HG03342 (cell line): ENCODE measurements around the gene LNPEP.
A peak's percentile ranks its signal among the peaks of the same experiment; 100 is the strongest.

Source experiments
- ATAC-seq: cut with Tn5 transposase; IDR thresholded peaks from one replicate; pipeline ENCODE4 v1.9.1; 2021; ENCODE audit warnings: mild to moderate bottlenecking, moderate library complexity; ENCODE audit not compliant: unreplicated experiment

The LNPEP gene

GRCh38 chr5:96935559-96936430 lies at the start of gene LNPEP:
LNPEP (plus strand) TSS chr5:96936080; CDS start chr5:96936156, 76 bp downstream.
- ATAC-seq = peak; percentile 42

- no peak for ATAC-seq
Observed at GRCh38 chr5:96893342-96893741, 42.5 kb upstream of the LNPEP start.

- peak; percentile 84 for ATAC-seq
Observed at GRCh38 chr5:96896276-96896675, 39.6 kb upstream of the LNPEP start.

- ATAC-seq = peak; percentile 94
Observed at GRCh38 chr5:96896806-96897205, 39.1 kb upstream of the LNPEP start.

GRCh38 chr5:96901384-96901783 lies 34.5 kb upstream of the LNPEP start:
- ATAC-seq = no peak

GRCh38 chr5:96901841-96902240 lies 34.0 kb upstream of the LNPEP start:
- no peak for ATAC-seq

- ATAC-seq = no peak
Observed at GRCh38 chr5:96902876-96903275, 33.0 kb upstream of the LNPEP start.

- ATAC-seq = no peak
Observed at GRCh38 chr5:96903300-96903699, 32.6 kb upstream of the LNPEP start.

- ATAC-seq = no peak
Observed at GRCh38 chr5:96904054-96904931, 31.6 kb upstream of the LNPEP start.

- no peak for ATAC-seq
Observed at GRCh38 chr5:96905864-96906263, 30.0 kb upstream of the LNPEP start.

GRCh38 chr5:96909003-96909402 lies 26.9 kb upstream of the LNPEP start:
- no peak for ATAC-seq

GRCh38 chr5:96909435-96909834 lies 26.4 kb upstream of the LNPEP start:
- ATAC-seq = no peak

- no peak for ATAC-seq
Observed at GRCh38 chr5:96911139-96911538, 24.7 kb upstream of the LNPEP start.

- ATAC-seq = no peak
Observed at GRCh38 chr5:96913233-96913632, 22.6 kb upstream of the LNPEP start.

GRCh38 chr5:96919754-96920197 lies 16.1 kb upstream of the LNPEP start:
- peak; percentile 58 for ATAC-seq

- ATAC-seq = no peak
Observed at GRCh38 chr5:96920744-96921355, 15.0 kb upstream of the LNPEP start.

- ATAC-seq = no peak
Observed at GRCh38 chr5:96922499-96923244, 13.2 kb upstream of the LNPEP start.

- no peak for ATAC-seq
Observed at GRCh38 chr5:96924016-96924443, 11.8 kb upstream of the LNPEP start.

- ATAC-seq = no peak
Observed at GRCh38 chr5:96926276-96926675, 9.6 kb upstream of the LNPEP start.

- ATAC-seq = no peak
Observed at GRCh38 chr5:96927008-96927407, 8.9 kb upstream of the LNPEP start.
